GM12874 (cell line): ENCODE data around the gene RALA.

Experiments
- TF ChIP-seq, protein P1 (sequence below): IDR thresholded peaks from 2 replicates; pipeline ENCODE4 v1.5.1; 2011; ENCODE audit warnings: low read depth, mild to moderate bottlenecking, control low read depth, low read length, moderate library complexity; ENCODE audit not compliant: insufficient read depth

Gene RALA

DNA sequence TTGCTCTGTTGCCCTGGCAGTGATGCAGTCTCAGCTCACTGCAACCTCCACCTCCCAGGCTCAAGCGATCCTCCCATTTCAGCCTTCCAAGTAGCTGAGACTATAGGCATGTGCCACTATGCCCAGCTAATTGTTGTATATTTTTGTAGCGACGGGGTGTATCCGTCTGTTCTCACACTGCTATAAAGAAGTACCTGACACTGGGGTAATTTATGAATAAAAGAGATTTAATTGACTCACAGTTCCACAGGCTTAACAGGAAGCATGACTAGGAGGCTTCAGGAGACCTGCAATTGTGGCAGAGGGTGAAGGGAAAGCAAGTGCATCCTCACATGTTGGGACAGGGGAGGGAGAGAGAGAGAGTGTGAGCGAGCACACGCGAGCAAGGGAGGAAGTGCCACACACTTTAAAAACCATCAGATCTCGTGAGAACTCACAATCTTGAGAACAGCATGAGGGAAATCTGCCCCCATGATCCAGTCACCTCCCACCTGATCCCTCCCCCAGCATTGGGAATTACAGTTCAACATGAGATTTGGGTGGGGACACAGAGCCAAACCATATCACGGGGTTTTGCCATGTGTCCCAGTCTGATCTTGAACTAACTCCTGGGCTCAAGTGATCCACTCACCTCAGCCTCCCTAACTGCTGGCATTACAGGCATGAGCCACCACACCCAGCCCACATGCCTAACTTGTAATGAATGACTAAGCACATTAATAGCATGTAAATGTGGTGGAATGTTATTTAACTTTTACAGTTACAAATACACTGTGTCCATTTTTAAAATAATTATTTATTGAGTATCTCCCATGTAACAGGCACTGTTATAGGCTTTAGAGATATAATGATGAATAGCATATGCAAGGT is 65.5 kb downstream of the RALA start:
- TF ChIP-seq, protein P1, sequence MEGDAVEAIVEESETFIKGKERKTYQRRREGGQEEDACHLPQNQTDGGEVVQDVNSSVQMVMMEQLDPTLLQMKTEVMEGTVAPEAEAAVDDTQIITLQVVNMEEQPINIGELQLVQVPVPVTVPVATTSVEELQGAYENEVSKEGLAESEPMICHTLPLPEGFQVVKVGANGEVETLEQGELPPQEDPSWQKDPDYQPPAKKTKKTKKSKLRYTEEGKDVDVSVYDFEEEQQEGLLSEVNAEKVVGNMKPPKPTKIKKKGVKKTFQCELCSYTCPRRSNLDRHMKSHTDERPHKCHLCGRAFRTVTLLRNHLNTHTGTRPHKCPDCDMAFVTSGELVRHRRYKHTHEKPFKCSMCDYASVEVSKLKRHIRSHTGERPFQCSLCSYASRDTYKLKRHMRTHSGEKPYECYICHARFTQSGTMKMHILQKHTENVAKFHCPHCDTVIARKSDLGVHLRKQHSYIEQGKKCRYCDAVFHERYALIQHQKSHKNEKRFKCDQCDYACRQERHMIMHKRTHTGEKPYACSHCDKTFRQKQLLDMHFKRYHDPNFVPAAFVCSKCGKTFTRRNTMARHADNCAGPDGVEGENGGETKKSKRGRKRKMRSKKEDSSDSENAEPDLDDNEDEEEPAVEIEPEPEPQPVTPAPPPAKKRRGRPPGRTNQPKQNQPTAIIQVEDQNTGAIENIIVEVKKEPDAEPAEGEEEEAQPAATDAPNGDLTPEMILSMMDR: no peak

GRCh38 chr7:39691821-39692220 is 68.4 kb downstream of the RALA start:
- TF ChIP-seq, protein P1: no peak

- TF ChIP-seq, protein P1: no peak
Observed at GRCh38 chr7:39693812-39694211, 70.4 kb downstream of the RALA start.

- TF ChIP-seq, protein P1: no peak
Observed at GRCh38 chr7:39695852-39696586, 72.6 kb downstream of the RALA start.

DNA sequence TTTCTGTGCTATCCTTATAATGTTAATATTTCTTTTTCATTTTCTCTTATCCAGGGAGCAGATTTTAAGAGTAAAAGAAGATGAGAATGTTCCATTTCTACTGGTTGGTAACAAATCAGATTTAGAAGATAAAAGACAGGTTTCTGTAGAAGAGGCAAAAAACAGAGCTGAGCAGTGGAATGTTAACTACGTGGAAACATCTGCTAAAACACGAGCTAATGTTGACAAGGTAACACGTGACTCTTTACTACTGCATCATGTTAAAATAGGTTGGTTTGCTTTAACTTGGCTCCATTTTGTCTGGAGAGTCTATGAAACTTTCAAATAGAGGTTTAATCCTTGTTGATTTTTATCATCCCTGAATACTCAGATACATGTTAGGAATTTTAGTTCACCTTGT is 73.3 kb downstream of the RALA start:
- TF ChIP-seq, protein P1: no peak

GRCh38 chr7:39697483-39697882 is 74.1 kb downstream of the RALA start:
- TF ChIP-seq, protein P1: no peak

- TF ChIP-seq, protein P1: no peak
Observed at GRCh38 chr7:39700165-39700564, 76.8 kb downstream of the RALA start.
